Measurements from ENCODE around the gene MPZL1.

MPZL1 gene

GRCh38 chr1:167695756-167696561, 25.8 kb upstream of the MPZL1 start:
- DNase-seq (ENCODE audit: low spot score) = no peak

- DNase-seq (ENCODE audit: low spot score) = no peak
Observed at GRCh38 chr1:167697667-167698141, 24.1 kb upstream of the MPZL1 start.

- DNase-seq (ENCODE audit: low spot score) = no peak
Observed at GRCh38 chr1:167698313-167698712, 23.5 kb upstream of the MPZL1 start.

- no peak for DNase-seq (ENCODE audit: low spot score)
Observed at GRCh38 chr1:167701510-167701909, 20.3 kb upstream of the MPZL1 start.

- no peak for DNase-seq (ENCODE audit: low spot score)
Observed at GRCh38 chr1:167703557-167703956, 18.2 kb upstream of the MPZL1 start.

- DNase-seq (ENCODE audit: low spot score) = no peak
Observed at GRCh38 chr1:167704715-167705114, 17.1 kb upstream of the MPZL1 start.

GRCh38 chr1:167705250-167705649, 16.5 kb upstream of the MPZL1 start:
- no peak for DNase-seq (ENCODE audit: low spot score)

GRCh38 chr1:167706363-167706762, 15.4 kb upstream of the MPZL1 start:
- DNase-seq (ENCODE audit: low spot score) = no peak

GRCh38 chr1:167706931-167707877, 14.6 kb upstream of the MPZL1 start:
- DNase-seq (ENCODE audit: low spot score) = no peak

- DNase-seq (ENCODE audit: low spot score) = no peak
Observed at GRCh38 chr1:167707942-167708341, 13.8 kb upstream of the MPZL1 start.

- DNase-seq (ENCODE audit: low spot score) = no peak
Observed at GRCh38 chr1:167708940-167709389, 12.8 kb upstream of the MPZL1 start.

- no peak for DNase-seq (ENCODE audit: low spot score)
Observed at GRCh38 chr1:167710836-167711235, 10.9 kb upstream of the MPZL1 start.

GRCh38 chr1:167711797-167712196, 10.0 kb upstream of the MPZL1 start:
- DNase-seq (ENCODE audit: low spot score) = no peak

- DNase-seq (ENCODE audit: low spot score) = peak; percentile 71
Observed at GRCh38 chr1:167713330-167714081, 8.3 kb upstream of the MPZL1 start.

- DNase-seq (ENCODE audit: low spot score) = no peak
Observed at GRCh38 chr1:167714098-167714438, 7.7 kb upstream of the MPZL1 start.

GRCh38 chr1:167714439-167715156, 7.2 kb upstream of the MPZL1 start:
- peak; percentile 98 for DNase-seq (ENCODE audit: low spot score)

GRCh38 chr1:167715157-167715999, 6.4 kb upstream of the MPZL1 start:
- peak; percentile 92 for DNase-seq (ENCODE audit: low spot score)

GRCh38 chr1:167716000-167716271, 5.8 kb upstream of the MPZL1 start:
- DNase-seq (ENCODE audit: low spot score) = no peak

GRCh38 chr1:167717351-167717750, 4.4 kb upstream of the MPZL1 start:
- no peak for DNase-seq (ENCODE audit: low spot score)

GRCh38 chr1:167718914-167719691, 2.7 kb upstream of the MPZL1 start:
- DNase-seq (ENCODE audit: low spot score) = no peak

Data from ecto neural progenitor cell (in vitro differentiated cells).